IMR-90 (cell line): ENCODE measurements around the gene LAMA3. TPM values are rescaled to one million over a fixed set of nuclear protein-coding genes. Genes with fewer than 3 reads are reported as not detected.

Experiments used
- ATAC-seq: fragments of 200-7000 bp; cut with Tn5 transposase; 2 replicates; pipeline ENCODE4 v1.9.1; 2020; ENCODE audit warnings: low read depth, mild to moderate bottlenecking, moderate library complexity
- BruUV-seq: library from RNA; stranded (reverse); fragments of 400-500 nt; replicated peaks from 2 replicates; lab custom pipeline; 2021; lab: Mats Ljungman, UMichigan
- CTCF ChIA-PET: fragments of 300-600 bp; formaldehyde crosslinking; extraction: SDS; loops from one replicate; lab custom pipeline; 2021; ENCODE audit warnings: antibody characterized with exemption; lab: Yijun Ruan, JAX
- POLR2A ChIA-PET: fragments of 300-600 bp; sonication (Branson Sonifier 250); formaldehyde crosslinking; loops from one replicate; lab custom pipeline; 2022; ENCODE audit warnings: antibody characterized with exemption; ENCODE audit not compliant: unreplicated experiment; lab: Charles Lee
- DNase-seq: peaks from one replicate; pipeline ENCODE4 v3.0.0; 2013
- H2AFZ ChIP-seq: replicated peaks from 2 replicates; pipeline ENCODE3; 2013; ENCODE audit warnings: low read length, mild to moderate bottlenecking; ENCODE audit not compliant: poor library complexity
- H2AK5ac ChIP-seq: 2 replicates; pipeline ENCODE4 v1.6.1; 2013; ENCODE audit warnings: low read depth, low read length, inconsistent platforms
- H2AK9ac ChIP-seq: replicated peaks from 2 replicates; pipeline ENCODE3; 2013; ENCODE audit warnings: mild to moderate bottlenecking, low read depth, low read length, moderate library complexity; ENCODE audit not compliant: poor library complexity
- H2BK120ac ChIP-seq: 2 replicates; pipeline ENCODE4 v1.6.1; 2013; ENCODE audit warnings: low read depth, low read length, inconsistent platforms
- H2BK15ac ChIP-seq: 3 replicates; pipeline ENCODE4 v1.6.1; 2013; ENCODE audit warnings: low read depth, low read length, inconsistent platforms
- H2BK20ac ChIP-seq: 2 replicates; pipeline ENCODE4 v1.6.1; 2013; ENCODE audit warnings: low read depth, mild to moderate bottlenecking, inconsistent platforms, low read length, moderate library complexity
- H2BK5ac ChIP-seq: 2 replicates; pipeline ENCODE4 v1.6.1; 2013; ENCODE audit warnings: mild to moderate bottlenecking, low read depth, low read length, inconsistent platforms; ENCODE audit not compliant: poor library complexity, severe bottlenecking
- H3K14ac ChIP-seq: replicated peaks from 2 replicates; pipeline ENCODE4 v1.6.1; 2013; ENCODE audit warnings: low read depth, low read length, inconsistent platforms
- H3K18ac ChIP-seq: 2 replicates; pipeline ENCODE4 v1.6.1; 2013; ENCODE audit warnings: low read depth, low read length, control low read depth
- H3K23ac ChIP-seq: 2 replicates; pipeline ENCODE4 v1.6.1; 2013; ENCODE audit warnings: low read depth, low read length, inconsistent platforms
- H3K27ac ChIP-seq: 2 replicates; pipeline ENCODE4 v1.5.1; 2013; ENCODE audit warnings: mild to moderate bottlenecking, control low read depth, low read length; ENCODE audit not compliant: insufficient read depth
- H3K27me3 ChIP-seq: 2 replicates; pipeline ENCODE4 v1.6.1; 2013; ENCODE audit warnings: low read length; ENCODE audit not compliant: control insufficient read depth, insufficient read depth
- H3K36me3 ChIP-seq: 2 replicates; pipeline ENCODE4 v1.6.1; 2013; ENCODE audit warnings: low read length, mixed read lengths; ENCODE audit not compliant: control insufficient read depth, insufficient read depth
- H3K4ac ChIP-seq: 2 replicates; pipeline ENCODE4 v1.6.1; 2013; ENCODE audit warnings: low read depth, low read length, inconsistent platforms
- H3K4me1 ChIP-seq: 2 replicates; pipeline ENCODE4 v1.6.1; 2013; ENCODE audit warnings: low read length, mixed read lengths; ENCODE audit not compliant: control insufficient read depth, insufficient read depth
- H3K4me2 ChIP-seq: 2 replicates; pipeline ENCODE4 v1.6.1; 2013; ENCODE audit warnings: low read depth, mild to moderate bottlenecking, control low read depth, low read length, moderate library complexity
- H3K4me3 ChIP-seq: 2 replicates; pipeline ENCODE4 v1.5.1; 2013; ENCODE audit warnings: low read depth, mild to moderate bottlenecking, control low read depth, low read length, moderate library complexity; ENCODE audit not compliant: insufficient read depth
- H3K56ac ChIP-seq: 2 replicates; pipeline ENCODE4 v1.6.1; 2013; ENCODE audit warnings: low read length, inconsistent platforms; ENCODE audit not compliant: insufficient read depth; ENCODE audit errors: extremely low read depth
- H3K79me1 ChIP-seq, 2 experiments: 2 replicates each; pipeline ENCODE4 v1.6.1; 2013; ENCODE audit warnings: low read length in 2 of 2, inconsistent platforms in 1 of 2, low read depth in 1 of 2
- H3K9ac ChIP-seq: 2 replicates; pipeline ENCODE4 v1.6.1; 2013; ENCODE audit warnings: low read depth, low read length, control low read depth
- H3K9me1 ChIP-seq: 2 replicates; pipeline ENCODE4 v1.6.1; 2013; ENCODE audit warnings: low read length, inconsistent platforms; ENCODE audit not compliant: insufficient read depth
- H3K9me3 ChIP-seq: 2 replicates; pipeline ENCODE4 v1.6.1; 2013; ENCODE audit warnings: low read length; ENCODE audit not compliant: control insufficient read depth, insufficient read depth
- H4K20me1 ChIP-seq: 2 replicates; pipeline ENCODE4 v1.6.1; 2013; ENCODE audit warnings: low read length, inconsistent platforms; ENCODE audit not compliant: insufficient read depth
- H4K5ac ChIP-seq: 2 replicates; pipeline ENCODE4 v1.6.1; 2013; ENCODE audit warnings: mild to moderate bottlenecking, low read depth, low read length, control low read depth
- H4K8ac ChIP-seq, 2 experiments: 2 replicates each; pipeline ENCODE4 v1.6.1; 2013; ENCODE audit warnings: low read depth in 2 of 2, low read length in 2 of 2, control low read depth in 1 of 2, inconsistent platforms in 1 of 2
- H4K91ac ChIP-seq: 2 replicates; pipeline ENCODE4 v1.6.1; 2013; ENCODE audit warnings: low read depth, low read length, inconsistent platforms; ENCODE audit not compliant: insufficient read depth
- MAFK ChIP-seq: IDR thresholded peaks from 2 replicates; pipeline ENCODE4 v1.6.1; 2012; ENCODE audit warnings: low read depth, low read length, improper control_type of control experiment
- WGBS, 2 experiments: methylation state at CpG; one replicate each; pipeline versions ENCODE4 v1.1.5 to v1.1.7; 2013; ENCODE audit warnings: missing lambda C conversion rate in 2 of 2; ENCODE audit not compliant: insufficient read length in 1 of 2; ENCODE audit errors: extremely low coverage in 2 of 2; 5-methylcytosine and 5-hydroxymethylcytosine counted together
- dilution Hi-C: fragments of 300-500 bp; cut with HindIII; formaldehyde crosslinking; loops from one replicate; pipeline ENCODE4 v1.14.3; 2018; ENCODE audit warnings: low sequenced_read_pairs; ENCODE audit not compliant: unreplicated experiment
- in situ Hi-C: fragments of 300-500 bp; cut with MboI; formaldehyde crosslinking; loops from 3 replicates; pipeline ENCODE4 v1.14.3; 2019; ENCODE audit warnings: low sequenced_read_pairs, inconsistent platforms, mixed read lengths
- intact Hi-C: fragments of 100-400 bp; cut with micrococcal nuclease; formaldehyde crosslinking; loops from 2 replicates; pipeline ENCODE4 v1.10.0; 2022
- polyA plus RNA-seq, 3 experiments: library from polyadenylated mRNA; depleted of rRNA; stranded (reverse); fragments of >200 nt; gene quantifications; 2 replicates each; pipeline ENCODE4 v1.2.3, GENCODE V29; 2012; ENCODE audit warnings: low replicate concordance in 1 of 3
- total RNA-seq: library from RNA; depleted of rRNA; stranded (reverse); fragments of >200 nt; gene quantifications from 2 replicates; pipeline ENCODE4 v1.2.3, GENCODE V29; 2012
- TF ChIP-seq, protein P1 (sequence below): fragments of 150-350 bp; IDR thresholded peaks from 2 replicates; pipeline ENCODE4 v1.6.1; 2016; ENCODE audit warnings: low read depth, mild to moderate bottlenecking, low read length, moderate library complexity, borderline replicate concordance

Gene LAMA3
- total and polyA plus RNA-seq, 2 of the 4 experiments (the other 2 are of a cell fraction): 0.18 to 0.19 TPM

DNA sequence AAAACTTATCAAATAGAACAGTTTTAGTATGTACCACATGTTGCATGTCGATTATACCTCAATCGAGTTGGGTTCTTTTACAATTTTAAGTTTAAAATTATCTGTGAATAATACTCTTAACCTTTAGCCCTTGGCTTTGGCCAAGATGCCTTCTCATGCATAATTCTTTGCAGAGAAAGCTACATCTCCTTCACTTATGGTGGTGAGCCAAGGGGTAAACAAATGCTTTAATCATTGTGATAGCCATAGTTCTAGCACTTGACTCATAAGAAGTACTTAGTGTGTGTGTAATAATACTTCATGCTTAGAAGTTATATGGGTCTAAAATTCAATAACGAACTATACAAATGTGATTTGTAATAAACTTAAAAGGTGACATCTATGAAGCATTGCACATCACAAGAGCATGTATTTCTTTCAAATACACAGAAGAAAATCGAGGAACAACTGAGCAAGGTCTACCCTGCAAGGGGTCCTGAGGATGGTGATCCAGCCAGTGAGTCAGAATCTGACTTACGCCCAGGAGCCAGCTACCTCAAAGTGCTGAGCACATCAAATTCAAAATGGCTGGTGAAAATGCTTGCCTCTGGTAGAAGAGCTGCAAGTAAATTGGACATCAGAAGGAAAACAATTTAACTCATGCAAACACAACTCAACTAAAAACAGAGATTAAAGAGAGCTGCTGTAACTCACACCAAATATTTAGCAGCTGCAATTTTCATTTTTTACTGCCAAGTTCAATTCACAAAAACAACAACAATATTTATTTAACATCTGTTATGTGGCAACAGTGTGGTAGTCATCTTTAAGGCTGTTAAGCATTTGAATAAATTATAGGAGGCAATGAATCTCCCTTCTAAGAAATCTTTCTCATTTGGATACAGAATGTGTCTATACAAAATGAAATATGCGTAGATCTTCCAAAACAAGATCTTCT, 301.5 kb downstream of the LAMA3 start:
- CTCF ChIA-PET: interaction anchor here (0.7 to 1.4 kb wide), 2 partner anchors 11 to 1062 kb away, joined by 3 read pairs; no protein-coding TSS in a partner anchor
- peak overlapping the region; percentile 48; the same call in 1 of the 2 replicates for H3K18ac ChIP-seq
- intact Hi-C loops: loop anchor here (5.0 kb wide), 1 partner anchor 63 kb away; no protein-coding TSS in a partner anchor
- DNase-seq (peak; percentile 46), ATAC-seq (no peak)
- no TSS peak for BruUV-seq
- 0 out of 2 replicates have a peak, but pooled peaks cover 2% of the 10 kb centered on the region for H3K9me3 ChIP-seq
- no peaks in the 10 kb centered on the region for H3K9me1 ChIP-seq
- H3K56ac ChIP-seq: no peak overlapping the region
- in situ Hi-C loops: no loop called here
- H2BK15ac ChIP-seq: no peak overlapping the region
- H2AK5ac ChIP-seq: no peak overlapping the region
- H4K20me1 ChIP-seq: no peaks in the 10 kb centered on the region
- H3K14ac ChIP-seq: no peak overlapping the region
- H2BK5ac ChIP-seq: no peak overlapping the region
- no peak overlapping the region for H4K8ac ChIP-seq
- H3K4me2 ChIP-seq: no peak overlapping the region
- no peak overlapping the region for H3K4ac ChIP-seq
- H4K5ac ChIP-seq: no peak overlapping the region
- H2AK9ac ChIP-seq: no peak overlapping the region
- POLR2A ChIA-PET: no interaction called here
- H2BK120ac ChIP-seq: no peak overlapping the region
- no peaks in the 10 kb centered on the region for H3K27me3 ChIP-seq
- H3K4me3 ChIP-seq: no peak overlapping the region
- no peaks in the 10 kb centered on the region for H3K79me1 ChIP-seq
- H2BK20ac ChIP-seq: no peak overlapping the region
- peaks cover 10% of the 10 kb centered on the region for H3K4me1 ChIP-seq
- dilution Hi-C loops: no loop called here
- H3K36me3 ChIP-seq: no peaks in the 10 kb centered on the region
- H2AFZ ChIP-seq: no peak overlapping the region
- no peak overlapping the region for H4K91ac ChIP-seq
- no CpG with 5 or more reads among the region's 6 CpGs for WGBS, 2 experiments
- no peak overlapping the region for H3K9ac ChIP-seq
- peak; percentile 85 for TF ChIP-seq MAFK
- TF ChIP-seq, protein P1, sequence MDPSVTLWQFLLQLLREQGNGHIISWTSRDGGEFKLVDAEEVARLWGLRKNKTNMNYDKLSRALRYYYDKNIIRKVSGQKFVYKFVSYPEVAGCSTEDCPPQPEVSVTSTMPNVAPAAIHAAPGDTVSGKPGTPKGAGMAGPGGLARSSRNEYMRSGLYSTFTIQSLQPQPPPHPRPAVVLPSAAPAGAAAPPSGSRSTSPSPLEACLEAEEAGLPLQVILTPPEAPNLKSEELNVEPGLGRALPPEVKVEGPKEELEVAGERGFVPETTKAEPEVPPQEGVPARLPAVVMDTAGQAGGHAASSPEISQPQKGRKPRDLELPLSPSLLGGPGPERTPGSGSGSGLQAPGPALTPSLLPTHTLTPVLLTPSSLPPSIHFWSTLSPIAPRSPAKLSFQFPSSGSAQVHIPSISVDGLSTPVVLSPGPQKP: no peak
- no peak overlapping the region for H3K27ac ChIP-seq
- H3K23ac ChIP-seq: no peak overlapping the region
